Measurements from ENCODE around the gene LARP4B.

Gene LARP4B

GRCh38 chr10:869171-869570 is 62.3 kb downstream of the LARP4B start:
- Histone ChIP-seq H3K4me2 (ENCODE audit: low read length) (no peak overlapping the region), H4K12ac (ENCODE audit: low read depth, low read length) (no peak overlapping the region), H4K8ac (ENCODE audit: low read depth, low read length) (no peak overlapping the region), H2BK12ac (ENCODE audit: low read length) (no peak overlapping the region), H3K4me1 (ENCODE audit: control insufficient read depth in 1 of 2, insufficient read depth in 2 of 2, low read length in 2 of 2) (no peaks in the 10 kb centered on the region), H2AFZ (ENCODE audit: insufficient read depth, low read length, poor library complexity) (no peak overlapping the region), H3K4ac (ENCODE audit: low read depth, low read length) (no peak overlapping the region), H3K27me3 (ENCODE audit: insufficient read depth, low read length) (no peaks in the 10 kb centered on the region), H3K14ac (ENCODE audit: low read length) (no peak overlapping the region), H3K27ac (ENCODE audit: low read depth, low read length) (no peak overlapping the region), H3K23ac (ENCODE audit: low read length) (no peak overlapping the region), H2BK120ac (ENCODE audit: insufficient read depth, low read length, poor library complexity) (no peak overlapping the region), H3K18ac (ENCODE audit: low read length) (no peak overlapping the region), H2BK5ac (ENCODE audit: low read depth, low read length, poor library complexity) (no peak overlapping the region), H3K9ac (ENCODE audit: low read length) (no peak overlapping the region), H3K79me1 (ENCODE audit: low read length) (no peaks in the 10 kb centered on the region), H3K4me3 (ENCODE audit: low read depth, low read length) (no peak overlapping the region), H3K79me2 (ENCODE audit: control insufficient read depth, insufficient read depth, low read length, poor library complexity) (peaks cover 2% of the 10 kb centered on the region), H4K91ac (ENCODE audit: low read depth, low read length) (no peak overlapping the region), H3K36me3 (ENCODE audit: control insufficient read depth in 1 of 2, insufficient read depth in 2 of 2, low read length in 2 of 2) (peaks cover 19 to 36% of the 10 kb centered on the region in 2 experiments), H3K9me3 (ENCODE audit: insufficient read depth, low read depth, low read length) (no peaks in the 10 kb centered on the region), H2AK5ac (ENCODE audit: low read length) (no peak overlapping the region)
- DNase-seq, result no peak
- no CpG with 5 or more reads among the region's 3 CpGs for WGBS (ENCODE audit: extremely low coverage, insufficient coverage, insufficient read length)

- no peaks in the 10 kb centered on the region for H3K27me3 ChIP-seq (ENCODE audit: insufficient read depth, low read length)
- no peak overlapping the region for H2BK5ac ChIP-seq (ENCODE audit: low read depth, low read length, poor library complexity)
- whole genome bisulfite sequencing (ENCODE audit: extremely low coverage, insufficient coverage, insufficient read length), result no CpG with 5 or more reads among the region's 6 CpGs
- H3K4me2 ChIP-seq (ENCODE audit: low read length), result no peak overlapping the region
- no peak overlapping the region for H3K18ac ChIP-seq (ENCODE audit: low read length)
- H3K4me3 ChIP-seq (ENCODE audit: low read depth, low read length), result no peak overlapping the region
- no peak overlapping the region for H2AK5ac ChIP-seq (ENCODE audit: low read length)
- H3K9me3 ChIP-seq (ENCODE audit: insufficient read depth, low read depth, low read length), result no peaks in the 10 kb centered on the region
- no peak overlapping the region for H2BK120ac ChIP-seq (ENCODE audit: insufficient read depth, low read length, poor library complexity)
- H3K14ac ChIP-seq (ENCODE audit: low read length), result no peak overlapping the region
- no peak for DNase-seq
- no peak overlapping the region for H2AFZ ChIP-seq (ENCODE audit: insufficient read depth, low read length, poor library complexity)
- H3K9ac ChIP-seq (ENCODE audit: low read length), result no peak overlapping the region
- H3K4me1 ChIP-seq (ENCODE audit: control insufficient read depth in 1 of 2, insufficient read depth in 2 of 2, low read length in 2 of 2), result no peaks in the 10 kb centered on the region
- H3K27ac ChIP-seq (ENCODE audit: low read depth, low read length), result no peak overlapping the region
- no peak overlapping the region for H3K4ac ChIP-seq (ENCODE audit: low read depth, low read length)
- H3K36me3 ChIP-seq (ENCODE audit: control insufficient read depth in 1 of 2, insufficient read depth in 2 of 2, low read length in 2 of 2), result peaks cover 22 to 41% of the 10 kb centered on the region in 2 experiments
- H3K23ac ChIP-seq (ENCODE audit: low read length), result no peak overlapping the region
- H3K79me2 ChIP-seq (ENCODE audit: control insufficient read depth, insufficient read depth, low read length, poor library complexity), result peaks cover 2% of the 10 kb centered on the region
- H3K79me1 ChIP-seq (ENCODE audit: low read length), result no peaks in the 10 kb centered on the region
- no peak overlapping the region for H4K8ac ChIP-seq (ENCODE audit: low read depth, low read length)
- H4K91ac ChIP-seq (ENCODE audit: low read depth, low read length), result no peak overlapping the region
- no peak overlapping the region for H2BK12ac ChIP-seq (ENCODE audit: low read length)
- no peak overlapping the region for H4K12ac ChIP-seq (ENCODE audit: low read depth, low read length)
These were observed 63.7 kb downstream of the LARP4B start for GRCh38 chr10:867807-868206.

GRCh38 chr10:866577-866941 is 64.9 kb downstream of the LARP4B start:
- H3K27me3 ChIP-seq (ENCODE audit: insufficient read depth, low read length), result no peaks in the 10 kb centered on the region
- peaks cover 20 to 34% of the 10 kb centered on the region in 2 experiments for H3K36me3 ChIP-seq (ENCODE audit: control insufficient read depth in 1 of 2, insufficient read depth in 2 of 2, low read length in 2 of 2)
- H2BK5ac ChIP-seq (ENCODE audit: low read depth, low read length, poor library complexity), result no peak overlapping the region
- WGBS (ENCODE audit: extremely low coverage, insufficient coverage, insufficient read length), result no CpG with 5 or more reads among the region's 4 CpGs
- H3K4me2 ChIP-seq (ENCODE audit: low read length), result no peak overlapping the region
- H4K8ac ChIP-seq (ENCODE audit: low read depth, low read length), result no peak overlapping the region
- H3K14ac ChIP-seq (ENCODE audit: low read length), result no peak overlapping the region
- no peaks in the 10 kb centered on the region for H3K79me1 ChIP-seq (ENCODE audit: low read length)
- no peak overlapping the region for H3K4me3 ChIP-seq (ENCODE audit: low read depth, low read length)
- no peak overlapping the region for H3K27ac ChIP-seq (ENCODE audit: low read depth, low read length)
- no peak overlapping the region for H2AK5ac ChIP-seq (ENCODE audit: low read length)
- no peak overlapping the region for H2AFZ ChIP-seq (ENCODE audit: insufficient read depth, low read length, poor library complexity)
- peak overlapping the region; percentile 41 for H3K18ac ChIP-seq (ENCODE audit: low read length)
- no peaks in the 10 kb centered on the region for H3K9me3 ChIP-seq (ENCODE audit: insufficient read depth, low read depth, low read length)
- H3K9ac ChIP-seq (ENCODE audit: low read length), result no peak overlapping the region
- no peak overlapping the region for H4K91ac ChIP-seq (ENCODE audit: low read depth, low read length)
- no peak overlapping the region for H3K23ac ChIP-seq (ENCODE audit: low read length)
- H3K4me1 ChIP-seq (ENCODE audit: control insufficient read depth in 1 of 2, insufficient read depth in 2 of 2, low read length in 2 of 2), result no peaks in the 10 kb centered on the region
- no peak overlapping the region for H4K12ac ChIP-seq (ENCODE audit: low read depth, low read length)
- H2BK12ac ChIP-seq (ENCODE audit: low read length), result no peak overlapping the region
- no peak overlapping the region for H3K4ac ChIP-seq (ENCODE audit: low read depth, low read length)
- DNase-seq, result no peak
- H3K79me2 ChIP-seq (ENCODE audit: control insufficient read depth, insufficient read depth, low read length, poor library complexity), result peaks cover 2% of the 10 kb centered on the region
- no peak overlapping the region for H2BK120ac ChIP-seq (ENCODE audit: insufficient read depth, low read length, poor library complexity)

- Histone ChIP-seq H3K14ac (ENCODE audit: low read length) (no peak overlapping the region), H2AFZ (ENCODE audit: insufficient read depth, low read length, poor library complexity) (no peak overlapping the region), H3K79me2 (ENCODE audit: control insufficient read depth, insufficient read depth, low read length, poor library complexity) (peaks cover 2% of the 10 kb centered on the region), H2AK5ac (ENCODE audit: low read length) (no peak overlapping the region), H3K9ac (ENCODE audit: low read length) (peak overlapping the region; percentile 45), H3K4me3 (ENCODE audit: low read depth, low read length) (no peak overlapping the region), H4K8ac (ENCODE audit: low read depth, low read length) (no peak overlapping the region), H3K18ac (ENCODE audit: low read length) (peak overlapping the region; percentile 41), H3K27ac (ENCODE audit: low read depth, low read length) (no peak overlapping the region), H2BK120ac (ENCODE audit: insufficient read depth, low read length, poor library complexity) (no peak overlapping the region), H3K4me2 (ENCODE audit: low read length) (no peak overlapping the region), H3K27me3 (ENCODE audit: insufficient read depth, low read length) (no peaks in the 10 kb centered on the region), H2BK12ac (ENCODE audit: low read length) (no peak overlapping the region), H4K12ac (ENCODE audit: low read depth, low read length) (no peak overlapping the region), H2BK5ac (ENCODE audit: low read depth, low read length, poor library complexity) (no peak overlapping the region), H3K79me1 (ENCODE audit: low read length) (no peaks in the 10 kb centered on the region), H3K23ac (ENCODE audit: low read length) (peak overlapping the region; percentile 29), H3K4me1 (ENCODE audit: control insufficient read depth in 1 of 2, insufficient read depth in 2 of 2, low read length in 2 of 2) (no peaks in the 10 kb centered on the region), H3K9me3 (ENCODE audit: insufficient read depth, low read depth, low read length) (no peaks in the 10 kb centered on the region), H3K36me3 (ENCODE audit: control insufficient read depth in 1 of 2, insufficient read depth in 2 of 2, low read length in 2 of 2) (peaks cover 16 to 30% of the 10 kb centered on the region in 2 experiments), H4K91ac (ENCODE audit: low read depth, low read length) (no peak overlapping the region), H3K4ac (ENCODE audit: low read depth, low read length) (no peak overlapping the region)
- no peak for DNase-seq
- no CpG with 5 or more reads among the region's 8 CpGs for WGBS (ENCODE audit: extremely low coverage, insufficient coverage, insufficient read length)
These were observed 65.5 kb downstream of the LARP4B start for GRCh38 chr10:865924-866576.
